NCI-H446 (cell line): ENCODE measurements around the gene GPR50.

Experiments
- DNase-seq, 2 experiments: peaks; one replicate each; lab custom pipeline; 2025; lab: John Stamatoyannopoulos, UW

Gene GPR50

DNA sequence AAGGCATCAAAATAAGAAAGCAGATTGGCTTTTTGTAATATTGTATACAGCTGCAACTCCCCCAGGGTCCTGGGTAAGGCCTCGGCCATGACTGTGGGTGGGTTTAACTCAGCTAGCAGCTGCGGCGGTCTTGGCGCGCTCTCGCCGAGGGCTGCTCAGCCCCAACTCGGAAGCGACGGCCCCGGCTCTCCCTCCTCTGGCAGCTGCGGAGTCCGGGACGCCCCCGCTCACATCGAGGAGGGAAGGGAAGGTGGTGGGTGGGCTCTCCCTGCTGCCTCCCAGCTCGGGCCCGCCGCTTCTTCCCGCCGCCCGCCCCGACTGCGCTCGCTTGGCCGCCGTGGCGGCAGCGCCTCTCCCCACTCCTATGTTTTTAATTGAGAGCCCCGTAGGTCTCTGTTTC is 51.2 kb downstream of the GPR50 start:
- DNase-seq: no peak

DNA sequence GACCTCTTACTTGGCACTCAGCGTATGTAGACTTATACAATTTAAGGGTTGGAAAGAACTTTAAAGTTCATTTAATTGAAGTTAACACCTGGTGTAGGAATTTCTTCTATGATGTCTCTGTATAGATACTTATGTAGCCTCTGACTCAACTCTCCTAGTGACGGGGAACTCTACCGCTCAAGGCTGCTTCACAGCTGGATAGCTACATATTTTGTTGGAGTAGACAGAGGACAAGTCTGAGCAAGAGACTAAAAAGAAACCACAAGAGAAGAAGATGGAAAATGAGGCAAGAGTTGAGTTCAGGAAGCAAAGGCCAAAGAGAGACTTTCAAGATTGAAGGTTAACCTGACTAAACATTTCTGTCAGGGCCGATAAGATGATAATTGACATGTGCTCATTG is 52.6 kb downstream of the GPR50 start:
- DNase-seq: no peak
